Stimulated activated CD4-positive, alpha-beta T cell treated with anti-CD3 and anti-CD28 coated beads, Interleukin-2, amount 100 ng/mL, for 24 hours (primary cell): ENCODE data around the gene LTB.

Source experiments
- DNase-seq, 2 donors: peaks; one replicate each; pipeline ENCODE4 v3.0.0-alpha.2; 2020

LTB gene

GRCh38 chr6:31575335-31575901 lies 6.8 kb downstream of the LTB start, which contains the start of gene TNF:
Gene TNF (plus strand): TSS chr6:31575565. CDS start chr6:31575742, 177 bp downstream.
- peak; percentile 86 to 91 for DNase-seq

GRCh38 chr6:31574106-31575061 lies 7.8 kb downstream of the LTB start:
- DNase-seq = peak; percentile 62 to 72

- peak in 1 of 2 donors; percentile 37 for DNase-seq
Observed at GRCh38 chr6:31573239-31574105, 8.8 kb downstream of the LTB start.

GRCh38 chr6:31572041-31572911 lies 9.9 kb downstream of the LTB start, which contains the start of gene LTA:
Gene LTA (plus strand): TSS chr6:31572289. CDS start chr6:31572743, 454 bp downstream.
- DNase-seq = peak; percentile 80 to 87

- no peak for DNase-seq
Observed at GRCh38 chr6:31569861-31570536, 12.2 kb downstream of the LTB start.

GRCh38 chr6:31568537-31568961 lies 13.7 kb downstream of the LTB start:
- peak; percentile 65 to 74 for DNase-seq

- DNase-seq = peak in 1 of 2 donors; percentile 50
Observed at GRCh38 chr6:31567531-31568370, 14.5 kb downstream of the LTB start.

- DNase-seq = no peak
Observed at GRCh38 chr6:31560697-31561058, 21.5 kb downstream of the LTB start.

- DNase-seq = peak; percentile 48 to 58
Observed at GRCh38 chr6:31559958-31560696, 22.1 kb downstream of the LTB start.

GRCh38 chr6:31559606-31559957 lies 22.6 kb downstream of the LTB start:
- DNase-seq = no peak

- peak; percentile 76 to 77 for DNase-seq
Observed at GRCh38 chr6:31558631-31559500, 23.4 kb downstream of the LTB start.

GRCh38 chr6:31558318-31558625 lies 24.0 kb downstream of the LTB start:
- DNase-seq = no peak

- DNase-seq = no peak
Observed at GRCh38 chr6:31557443-31558317, 24.5 kb downstream of the LTB start.

- DNase-seq = no peak
Observed at GRCh38 chr6:31556307-31556706, 25.9 kb downstream of the LTB start.

- peak; percentile 66 to 76 for DNase-seq
Observed at GRCh38 chr6:31551371-31551770, 30.9 kb downstream of the LTB start.

- no peak for DNase-seq
Observed at GRCh38 chr6:31548544-31548873, 33.7 kb downstream of the LTB start.

GRCh38 chr6:31547727-31548543 lies 34.3 kb downstream of the LTB start:
- DNase-seq = no peak
